ENCODE measurements around the gene ZFR. TPM values are rescaled to one million over a fixed set of nuclear protein-coding genes. Genes with fewer than 3 reads are reported as not detected.

The ZFR gene
- total and polyA plus RNA-seq, 7 donors, result 31.7 to 76.5 (median 67.2) TPM

- TF ChIP-seq CTCF (IDR thresholded peaks at IDR 0.05), result no peak
- peak overlapping the region; percentile 96 for H3K4me3 ChIP-seq
- no peaks in the 10 kb centered on the region for H3K27me3 ChIP-seq (ENCODE audit: insufficient read depth in 3 of 3, low read length in 2 of 3)
- peak overlapping the region; percentile 100 for H3K27ac ChIP-seq
- no peaks in the 10 kb centered on the region for H3K36me3 ChIP-seq (ENCODE audit: insufficient read depth in 1 of 2, low read depth in 1 of 2)
- DNase-seq, result no peak
- H3K9me3 ChIP-seq, result no peaks in the 10 kb centered on the region
- H3K4me1 ChIP-seq, result peaks cover 23% of the 10 kb centered on the region
- intact Hi-C loops (cut with DNase I), result loop anchor here in 1 of 2 donors (5.0 kb wide), 1 partner anchor 34 kb away; no protein-coding TSS in a partner anchor
- ATAC-seq, result no peak
- 33 to 38% (median 36%) methylated on average over 16 of the region's 16 CpGs for WGBS, 3 donors
These were observed 132.9 kb downstream of the ZFR start for GRCh38 chr5:32311404-32312196.

DNA sequence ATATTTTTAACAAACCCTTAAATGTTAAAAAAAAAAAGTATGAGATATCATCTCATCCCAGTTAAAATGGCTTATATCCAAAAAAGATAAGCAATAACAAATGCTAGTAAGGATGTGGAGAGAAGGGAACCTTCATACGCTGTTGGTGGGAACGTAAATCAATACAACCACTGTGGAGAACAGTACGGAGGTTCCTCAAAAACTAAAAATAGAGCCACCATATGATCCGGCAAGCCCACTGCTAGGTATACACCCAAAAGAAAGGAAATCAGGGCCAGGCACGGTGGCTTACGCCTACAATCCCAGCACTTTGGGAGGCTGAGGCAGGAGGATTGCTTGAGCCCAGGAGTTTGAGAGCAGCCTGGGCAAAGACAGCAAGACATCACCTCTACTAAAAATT, 134.8 kb downstream of the ZFR start:
- Histone ChIP-seq H3K4me1 (peaks cover 26% of the 10 kb centered on the region), H3K36me3 (ENCODE audit: insufficient read depth in 1 of 2, low read depth in 1 of 2) (no peaks in the 10 kb centered on the region), H3K9me3 (no peaks in the 10 kb centered on the region), H3K27me3 (ENCODE audit: insufficient read depth in 3 of 3, low read length in 2 of 3) (no peaks in the 10 kb centered on the region), H3K4me3 (no peak overlapping the region), H3K27ac (no peak overlapping the region)
- intact Hi-C loops (cut with DNase I), result loop anchor here (5.0 kb wide), 2 partner anchors 32 to 37 kb away; no protein-coding TSS in a partner anchor
- ATAC-seq (no peak), DNase-seq (no peak)
- TF ChIP-seq CTCF (IDR thresholded peaks at IDR 0.05), result no peak
- WGBS, 3 donors, result 73 to 78% (median 75%) methylated on average over 6 of the region's 6 CpGs

- no peak for ATAC-seq
These were observed 135.6 kb downstream of the ZFR start for GRCh38 chr5:32308946-32309345.

GRCh38 chr5:32307769-32308194, 136.8 kb downstream of the ZFR start:
- intact Hi-C loops (cut with DNase I), result loop anchor here in 1 of 2 donors (5.0 kb wide), 1 partner anchor 35 kb away; no protein-coding TSS in a partner anchor
- ATAC-seq (no peak), DNase-seq (no peak)
- TF ChIP-seq CTCF (IDR thresholded peaks at IDR 0.05), result no peak
- H3K4me3 ChIP-seq, result no peak overlapping the region
- H3K9me3 ChIP-seq, result no peaks in the 10 kb centered on the region
- H3K4me1 ChIP-seq, result peaks cover 34% of the 10 kb centered on the region
- no peaks in the 10 kb centered on the region for H3K36me3 ChIP-seq (ENCODE audit: insufficient read depth in 1 of 2, low read depth in 1 of 2)
- 90 to 94% (median 93%) methylated on average over 4 of the region's 4 CpGs for WGBS, 3 donors
- H3K27ac ChIP-seq, result no peak overlapping the region
- no peaks in the 10 kb centered on the region for H3K27me3 ChIP-seq (ENCODE audit: insufficient read depth in 3 of 3, low read length in 2 of 3)

More at GRCh38 chr5:32308946-32309345, 135.6 kb downstream of the ZFR start:
- WGBS, 3 donors, result 40 to 42% (median 41%) methylated on average over 3 of the region's 3 CpGs
- DNase-seq, result no peak
- Histone ChIP-seq H3K27ac (no peak overlapping the region), H3K27me3 (ENCODE audit: insufficient read depth in 3 of 3, low read length in 2 of 3) (no peaks in the 10 kb centered on the region), H3K9me3 (no peaks in the 10 kb centered on the region), H3K4me3 (no peak overlapping the region), H3K4me1 (peaks cover 26% of the 10 kb centered on the region), H3K36me3 (ENCODE audit: insufficient read depth in 1 of 2, low read depth in 1 of 2) (no peaks in the 10 kb centered on the region)
- intact Hi-C loops (cut with DNase I), result loop anchor here in 1 of 2 donors (5.0 kb wide), 1 partner anchor 37 kb away; no protein-coding TSS in a partner anchor
- no peak for TF ChIP-seq CTCF (IDR thresholded peaks at IDR 0.05)

Data from psoas muscle (tissue), 8 donors.